Suprapubic skin (tissue), 4 donors: ENCODE measurements around the gene RAB13. TPM values are rescaled to one million over a fixed set of nuclear protein-coding genes. Genes with fewer than 3 reads are reported as not detected.

Experiments
- DNase-seq, 2 donors: peaks; one replicate each; pipeline ENCODE4 v3.0.0-alpha.2; 2019; ENCODE audit warnings: low spot score in 2 of 2
- H3K27ac ChIP-seq: fragments of 200-600 bp; sonication (generic); one replicate; pipeline ENCODE4 v1.5.1; 2019
- H3K27me3 ChIP-seq: fragments of 200-600 bp; sonication (generic); one replicate; pipeline ENCODE4 v1.5.1; 2019
- H3K36me3 ChIP-seq: fragments of 200-600 bp; sonication (generic); one replicate; pipeline ENCODE4 v1.5.1; 2019
- H3K4me1 ChIP-seq: fragments of 200-600 bp; sonication (generic); one replicate; pipeline ENCODE4 v1.5.1; 2019
- H3K4me3 ChIP-seq: fragments of 200-600 bp; sonication (generic); one replicate; pipeline ENCODE4 v1.5.1; 2019; ENCODE audit warnings: mild to moderate bottlenecking
- H3K9me3 ChIP-seq: fragments of 200-600 bp; sonication (generic); one replicate; pipeline ENCODE4 v1.5.1; 2019
- CTCF ChIP-seq, 2 donors: fragments of 200-600 bp in 1 of 2; fragments of 450-650 bp in 1 of 2; sonication (generic) in 1 of 2; IDR thresholded peaks; one replicate each; pipeline ENCODE4 v1.5.1; 2016 to 2019; ENCODE audit warnings: antibody characterized with exemption in 2 of 2, mild to moderate bottlenecking in 1 of 2, moderate library complexity in 1 of 2
- EP300 ChIP-seq: sonication (generic); formaldehyde crosslinking; IDR thresholded peaks from one replicate; pipeline ENCODE4 v1.6.1; 2017; ENCODE audit warnings: antibody characterized with exemption
- POLR2A ChIP-seq, 2 donors: fragments of 450-650 bp; IDR thresholded peaks; one replicate each; pipeline ENCODE4 v1.6.1; 2017; ENCODE audit warnings: antibody characterized with exemption in 2 of 2, mild to moderate bottlenecking in 2 of 2, moderate library complexity in 2 of 2
- POLR2AphosphoS5 ChIP-seq, 3 donors: sonication (generic); formaldehyde crosslinking; IDR thresholded peaks; one replicate each; pipeline ENCODE4 v1.6.1; 2017; ENCODE audit warnings: antibody characterized with exemption in 3 of 3
- WGBS: methylation state at CpG from one replicate; pipeline ENCODE4 v1.1.5; 2018; 5-methylcytosine and 5-hydroxymethylcytosine counted together
- total RNA-seq, 4 donors: library from RNA; depleted of rRNA; stranded (reverse); fragments of >200 nt; gene quantifications; one replicate each; pipeline ENCODE4 v1.1.0, GENCODE V29; 2016

RAB13 gene
- total RNA-seq, 4 donors from 2014 or later, result 13.5 to 26.3 (median 23.4) TPM

DNA sequence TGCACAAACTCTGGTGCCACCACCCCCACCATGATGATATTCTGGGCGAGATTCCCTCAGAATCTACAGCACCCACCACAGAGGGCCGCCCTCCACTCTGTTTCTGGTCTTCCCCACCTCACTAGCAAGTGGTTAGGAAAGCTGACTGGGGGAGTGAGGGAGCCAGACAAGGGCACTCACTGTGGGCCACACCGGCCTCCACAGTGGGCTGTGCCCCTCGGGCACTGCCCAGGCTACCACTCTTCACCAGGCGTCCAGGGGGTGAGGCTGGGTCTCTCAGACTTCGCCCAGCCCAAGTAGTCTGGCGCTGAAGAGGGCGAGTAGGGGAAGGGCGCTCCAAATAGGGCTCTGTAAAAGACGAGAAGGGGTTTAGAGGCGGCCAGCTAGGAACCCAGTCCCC lies 52.2 kb downstream of the RAB13 start:
- Histone ChIP-seq H3K27me3 (no peaks in the 10 kb centered on the region), H3K4me1 (peaks cover 4% of the 10 kb centered on the region), H3K36me3 (peaks cover 80% of the 10 kb centered on the region), H3K9me3 (no peaks in the 10 kb centered on the region), H3K4me3 (no peak overlapping the region), H3K27ac (no peak overlapping the region)
- no peak for DNase-seq
- 95% methylated on average over 10 of the region's 11 CpGs for WGBS
- TF ChIP-seq POLR2AphosphoS5 (IDR thresholded peaks at IDR 0.05), result no peak
- no peak for TF ChIP-seq POLR2A (IDR thresholded peaks at IDR 0.05)
- TF ChIP-seq EP300, result no peak
- TF ChIP-seq CTCF (IDR thresholded peaks at IDR 0.05), result no peak

DNA sequence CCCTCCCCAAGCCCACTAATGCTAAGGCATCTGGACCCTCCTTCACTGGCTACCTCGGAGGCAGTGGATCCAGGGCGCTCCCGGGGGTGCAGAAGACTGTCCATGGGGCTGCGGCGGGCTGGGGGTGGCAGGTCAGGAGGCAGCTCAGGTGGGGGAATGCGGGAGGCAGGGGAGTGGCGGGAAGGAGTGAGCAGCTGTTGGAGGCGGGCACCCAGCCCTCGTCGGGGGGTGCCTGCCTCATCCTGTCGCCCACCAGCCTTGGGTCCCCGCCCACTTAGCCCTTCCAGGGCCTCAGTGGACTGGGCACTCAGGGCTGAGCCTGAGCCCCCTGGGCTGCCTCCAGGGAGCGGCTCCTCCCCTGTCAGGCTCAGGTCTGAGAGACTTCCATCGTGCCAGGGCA lies 52.7 kb downstream of the RAB13 start:
- no peak overlapping the region for H3K27ac ChIP-seq
- no peak for DNase-seq
- no CpG with 5 or more reads among the region's 14 CpGs for WGBS
- H3K36me3 ChIP-seq, result peaks cover 76% of the 10 kb centered on the region
- no peaks in the 10 kb centered on the region for H3K27me3 ChIP-seq
- peaks cover 7% of the 10 kb centered on the region for H3K4me1 ChIP-seq
- no peaks in the 10 kb centered on the region for H3K9me3 ChIP-seq
- H3K4me3 ChIP-seq, result no peak overlapping the region
- TF ChIP-seq POLR2AphosphoS5 (IDR thresholded peaks at IDR 0.05) (no peak), POLR2A (IDR thresholded peaks at IDR 0.05) (no peak), CTCF (IDR thresholded peaks at IDR 0.05) (no peak), EP300 (no peak)

GRCh38 chr1:153932156-153933131 lies 53.7 kb downstream of the RAB13 start:
- Histone ChIP-seq H3K27ac (no peak overlapping the region), H3K4me1 (peaks cover 7% of the 10 kb centered on the region), H3K9me3 (no peaks in the 10 kb centered on the region), H3K36me3 (peaks cover 68% of the 10 kb centered on the region), H3K4me3 (no peak overlapping the region), H3K27me3 (no peaks in the 10 kb centered on the region)
- no peak for DNase-seq
- 90% methylated on average over 16 of the region's 18 CpGs for WGBS
- TF ChIP-seq EP300 (no peak), CTCF (IDR thresholded peaks at IDR 0.05) (no peak), POLR2AphosphoS5 (IDR thresholded peaks at IDR 0.05) (no peak), POLR2A (IDR thresholded peaks at IDR 0.05) (no peak)

Other genes with a start within 250 kb of the RAB13 start
- gene SLC27A3, start 210.9 kb downstream of the RAB13 start, total RNA-seq, result 10 to 100 TPM; 18.3 to 72.3 (median 39.6) TPM
- gene GATAD2B, start 63.4 kb downstream of the RAB13 start, total RNA-seq, result 10 to 100 TPM; 25.5 to 64.5 (median 37.1) TPM
- gene DENND4B, start 39.6 kb downstream of the RAB13 start, total RNA-seq, result 10 to 100 TPM; 20.0 to 45.1 (median 31.0) TPM
- 10 to 100 TPM; 19.3 to 36.2 (median 24.5) TPM for gene CRTC2, start 27.7 kb downstream of the RAB13 start, total RNA-seq
- gene SLC39A1, start 22.8 kb downstream of the RAB13 start, total RNA-seq, result 10 to 100 TPM; 60.0 to 79.5 (median 69.6) TPM
- gene CREB3L4, start 18.4 kb downstream of the RAB13 start, total RNA-seq, result 10 to 100 TPM; 16.6 to 41.0 (median 20.3) TPM
- 100 to 1,000 TPM; 145 to 213 (median 182) TPM for gene JTB, start 8.7 kb downstream of the RAB13 start, total RNA-seq
- 1,000 to 10,000 TPM; 1,261 to 3,096 (median 2,718) TPM for gene RPS27, start 4.4 kb upstream of the RAB13 start, total RNA-seq
- not detected for gene NUP210L, start 168.7 kb upstream of the RAB13 start, total RNA-seq
- 100 to 1,000 TPM; 156 to 192 (median 181) TPM for gene TPM3, start 205.8 kb upstream of the RAB13 start, total RNA-seq
- not detected for gene CFAP141, start 220.0 kb upstream of the RAB13 start, total RNA-seq
- 100 to 1,000 TPM in 1 of 4 donors, 10 to 100 TPM in 3; 69.8 to 124 (median 83.0) TPM for gene UBAP2L, start 234.6 kb upstream of the RAB13 start, total RNA-seq